Esophagus muscularis mucosa (tissue), 4 donors: ENCODE data around the gene GRIA4. TPM values are rescaled to one million over a fixed set of nuclear protein-coding genes. Genes with fewer than 3 reads are reported as not detected.

Source experiments
- DNase-seq: peaks from one replicate; pipeline ENCODE4 v3.0.0-alpha.2; 2017; ENCODE audit errors: extremely low spot score
- H3K27ac ChIP-seq, 4 donors: fragments of 200-600 bp; sonication (generic); replicated peaks in 1 of 4; 1 replicate in 3 of 4; 2 replicates in 1 of 4; pipeline ENCODE4 v1.5.1; 2016 to 2019; ENCODE audit warnings: mild to moderate bottlenecking in 1 of 4
- H3K27me3 ChIP-seq, 4 donors: fragments of 200-600 bp; sonication (generic); one replicate each; pipeline versions ENCODE4 v1.5.1 to v1.6.0; 2016 to 2019
- H3K36me3 ChIP-seq, 4 donors: fragments of 200-600 bp; sonication (generic); one replicate each; pipeline ENCODE4 v1.5.1; 2016 to 2019
- H3K4me1 ChIP-seq, 4 donors: fragments of 200-600 bp; sonication (generic); one replicate each; pipeline ENCODE4 v1.5.1; 2016 to 2019
- H3K4me3 ChIP-seq, 4 donors: fragments of 200-600 bp; sonication (generic); 1 replicate in 2 of 4; 2 replicates in 2 of 4; pipeline ENCODE4 v1.5.1; 2016 to 2019; ENCODE audit warnings: mild to moderate bottlenecking in 4 of 4, moderate library complexity in 1 of 4
- H3K9me3 ChIP-seq, 4 donors: fragments of 200-600 bp; sonication (generic); 1 replicate in 3 of 4; 2 replicates in 1 of 4; pipeline ENCODE4 v1.5.1; 2016 to 2019
- CTCF ChIP-seq, 3 experiments: fragments of 200-600 bp in 2 of 3; fragments of 450-650 bp in 1 of 3; sonication (generic) in 2 of 3; IDR thresholded peaks; one replicate each; pipeline ENCODE4 v1.5.1; 2017 to 2019; ENCODE audit warnings: antibody characterized with exemption in 3 of 3, mild to moderate bottlenecking in 2 of 3, moderate library complexity in 1 of 3
- EP300 ChIP-seq: sonication (generic); formaldehyde crosslinking; IDR thresholded peaks from one replicate; pipeline ENCODE4 v1.6.1; 2017; ENCODE audit warnings: antibody characterized with exemption
- POLR2A ChIP-seq: fragments of 450-650 bp; IDR thresholded peaks from one replicate; pipeline ENCODE4 v1.6.1; 2017; ENCODE audit warnings: antibody characterized with exemption, moderate library complexity, mild to moderate bottlenecking, low read depth
- POLR2AphosphoS5 ChIP-seq, 2 donors: sonication (generic); formaldehyde crosslinking; IDR thresholded peaks; one replicate each; pipeline ENCODE4 v1.6.1; 2017; ENCODE audit warnings: antibody characterized with exemption in 2 of 2
- WGBS: methylation state at CpG from one replicate; pipeline ENCODE4 v1.1.5; 2018; 5-methylcytosine and 5-hydroxymethylcytosine counted together
- intact Hi-C: fragments of 100-400 bp; cut with DNase I; formaldehyde crosslinking; loops from one replicate; pipeline ENCODE4 v1.15.1; 2023
- total RNA-seq, 4 donors: library from RNA; depleted of rRNA; stranded (reverse); fragments of >200 nt; gene quantifications; one replicate each; pipeline versions ENCODE4 v1.1.0 to v1.2.1, GENCODE V29; 2016

The GRIA4 gene
- total RNA-seq, 4 donors from 2014 or later, result 0.33 TPM; not detected in 3

- Histone ChIP-seq H3K4me1 (no peaks in the 10 kb centered on the region), H3K9me3 (no peaks in the 10 kb centered on the region), H3K4me3 (no peak overlapping the region), H3K27me3 (no peaks in the 10 kb centered on the region), H3K36me3 (no peaks in the 10 kb centered on the region), H3K27ac (no peak overlapping the region)
- DNase-seq, result no peak
- intact Hi-C loops, result no loop called here
- TF ChIP-seq POLR2AphosphoS5 (IDR thresholded peaks at IDR 0.05), result no peak
- no peak for TF ChIP-seq CTCF (IDR thresholded peaks at IDR 0.05)
- TF ChIP-seq POLR2A, result no peak
- TF ChIP-seq EP300, result no peak
- WGBS, result 84% methylated on average over 1 of the region's 1 CpG
These were observed 224.6 kb downstream of the GRIA4 start for GRCh38 chr11:105834461-105834860.

- Histone ChIP-seq H3K4me1 (no peaks in the 10 kb centered on the region), H3K9me3 (no peaks in the 10 kb centered on the region), H3K36me3 (no peaks in the 10 kb centered on the region), H3K27ac (no peak overlapping the region), H3K27me3 (no peaks in the 10 kb centered on the region), H3K4me3 (no peak overlapping the region)
- TF ChIP-seq EP300 (no peak), CTCF (IDR thresholded peaks at IDR 0.05) (no peak), POLR2AphosphoS5 (IDR thresholded peaks at IDR 0.05) (no peak), POLR2A (no peak)
- 80% methylated on average over 4 of the region's 4 CpGs for WGBS
- DNase-seq, result no peak
- intact Hi-C loops, result no loop called here
These were observed 229.0 kb downstream of the GRIA4 start for GRCh38 chr11:105838668-105839384.

GRCh38 chr11:105840391-105840790, 230.5 kb downstream of the GRIA4 start:
- H3K27ac ChIP-seq, result no peak overlapping the region
- TF ChIP-seq POLR2AphosphoS5 (IDR thresholded peaks at IDR 0.05) (no peak), POLR2A (no peak), EP300 (no peak), CTCF (IDR thresholded peaks at IDR 0.05) (no peak)
- DNase-seq, result no peak
- no peaks in the 10 kb centered on the region for H3K4me1 ChIP-seq
- no peaks in the 10 kb centered on the region for H3K27me3 ChIP-seq
- H3K36me3 ChIP-seq, result no peaks in the 10 kb centered on the region
- WGBS, result 79% methylated on average over 4 of the region's 4 CpGs
- no peaks in the 10 kb centered on the region for H3K9me3 ChIP-seq
- intact Hi-C loops, result no loop called here
- no peak overlapping the region for H3K4me3 ChIP-seq

GRCh38 chr11:105852403-105852802, 242.5 kb downstream of the GRIA4 start:
- no peak overlapping the region for H3K27ac ChIP-seq
- intact Hi-C loops, result no loop called here
- no peaks in the 10 kb centered on the region for H3K4me1 ChIP-seq
- no peak overlapping the region for H3K4me3 ChIP-seq
- H3K9me3 ChIP-seq, result no peaks in the 10 kb centered on the region
- WGBS, result 39% methylated on average over 3 of the region's 3 CpGs
- H3K36me3 ChIP-seq, result no peaks in the 10 kb centered on the region
- no peak for DNase-seq
- TF ChIP-seq EP300, result no peak
- TF ChIP-seq POLR2AphosphoS5 (IDR thresholded peaks at IDR 0.05), result no peak
- no peak for TF ChIP-seq POLR2A
- no peak for TF ChIP-seq CTCF (IDR thresholded peaks at IDR 0.05)
- no peaks in the 10 kb centered on the region for H3K27me3 ChIP-seq

- Histone ChIP-seq H3K36me3 (no peaks in the 10 kb centered on the region), H3K27ac (no peak overlapping the region), H3K4me1 (no peaks in the 10 kb centered on the region), H3K27me3 (no peaks in the 10 kb centered on the region), H3K9me3 (no peaks in the 10 kb centered on the region), H3K4me3 (no peak overlapping the region)
- intact Hi-C loops, result no loop called here
- no peak for TF ChIP-seq CTCF (IDR thresholded peaks at IDR 0.05)
- WGBS, result 83% methylated on average over 4 of the region's 4 CpGs
- DNase-seq, result no peak
These were observed 244.4 kb downstream of the GRIA4 start for GRCh38 chr11:105854269-105854668.
